Vagina (tissue), 2 donors: ENCODE results near the gene NCR1.
"Not testable (repeated sequence)": the region's sequence is repeated elsewhere in the genome, so short reads cannot be mapped to it uniquely, and the experiment has no call there.

Experiments used
- POLR2A ChIP-seq, 2 donors: fragments of 450-650 bp; IDR thresholded peaks; one replicate each; pipeline ENCODE4 v1.6.1; 2017; ENCODE audit warnings: antibody characterized with exemption in 2 of 2, mild to moderate bottlenecking in 2 of 2, moderate library complexity in 2 of 2
- POLR2AphosphoS5 ChIP-seq, 2 donors: sonication (generic); formaldehyde crosslinking; IDR thresholded peaks; one replicate each; pipeline ENCODE4 v1.9.0; 2017; ENCODE audit warnings: antibody characterized with exemption in 2 of 2, mild to moderate bottlenecking in 2 of 2, low read depth in 1 of 2; ENCODE audit not compliant: insufficient read depth in 1 of 2
- TF ChIP-seq, protein P1 (sequence below), 3 experiments: fragments of 450-650 bp in 2 of 3; fragments of 200-600 bp in 1 of 3; sonication (generic) in 1 of 3; IDR thresholded peaks; one replicate each; pipeline ENCODE4 v1.5.1; 2017 to 2019; ENCODE audit warnings: antibody characterized with exemption in 3 of 3, mild to moderate bottlenecking in 2 of 3, moderate library complexity in 2 of 3

DNA sequence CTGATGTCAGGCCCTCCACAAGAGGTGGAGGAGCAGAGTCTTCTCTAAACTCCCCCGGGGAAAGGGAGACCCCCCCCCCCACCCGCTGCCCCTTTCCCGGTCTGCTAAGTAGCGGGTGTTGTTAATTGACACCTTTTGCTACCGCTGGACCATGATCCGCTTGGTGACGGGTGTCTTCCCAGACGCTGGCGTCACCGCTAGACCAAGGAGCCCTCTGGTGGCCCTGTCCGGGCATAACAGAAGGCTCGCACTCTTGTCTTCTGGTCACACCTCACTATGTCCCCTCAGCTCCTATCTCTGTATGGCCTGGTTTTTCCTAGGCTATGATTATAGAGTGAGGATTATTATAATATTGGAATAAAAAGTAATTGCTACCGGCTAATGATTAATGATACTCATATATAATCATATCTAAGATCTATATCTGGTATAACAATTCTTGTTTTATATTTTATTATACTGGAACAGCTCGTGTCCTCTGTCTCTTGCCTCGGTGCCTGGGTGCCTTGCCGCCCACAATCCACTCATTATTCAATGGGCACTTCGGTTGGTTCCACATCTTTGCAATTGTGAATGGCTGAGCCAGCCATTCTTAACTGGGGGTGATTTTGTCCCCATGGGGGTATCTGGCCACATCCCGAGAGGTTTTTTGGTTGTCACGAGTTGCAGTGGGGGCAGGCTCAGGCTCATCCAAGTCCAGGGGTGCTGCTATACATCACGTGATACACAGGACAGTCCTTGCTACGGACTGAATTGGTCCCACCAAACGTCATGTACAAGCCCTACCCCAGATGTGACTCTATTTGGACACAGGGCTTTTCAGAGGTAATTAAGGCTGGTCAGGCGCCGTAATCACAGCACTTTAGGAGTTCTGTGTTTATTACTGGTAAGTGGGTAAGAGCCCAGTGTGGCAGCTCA lies 14.0 kb downstream of the NCR1 start:
- TF ChIP-seq, protein P1, sequence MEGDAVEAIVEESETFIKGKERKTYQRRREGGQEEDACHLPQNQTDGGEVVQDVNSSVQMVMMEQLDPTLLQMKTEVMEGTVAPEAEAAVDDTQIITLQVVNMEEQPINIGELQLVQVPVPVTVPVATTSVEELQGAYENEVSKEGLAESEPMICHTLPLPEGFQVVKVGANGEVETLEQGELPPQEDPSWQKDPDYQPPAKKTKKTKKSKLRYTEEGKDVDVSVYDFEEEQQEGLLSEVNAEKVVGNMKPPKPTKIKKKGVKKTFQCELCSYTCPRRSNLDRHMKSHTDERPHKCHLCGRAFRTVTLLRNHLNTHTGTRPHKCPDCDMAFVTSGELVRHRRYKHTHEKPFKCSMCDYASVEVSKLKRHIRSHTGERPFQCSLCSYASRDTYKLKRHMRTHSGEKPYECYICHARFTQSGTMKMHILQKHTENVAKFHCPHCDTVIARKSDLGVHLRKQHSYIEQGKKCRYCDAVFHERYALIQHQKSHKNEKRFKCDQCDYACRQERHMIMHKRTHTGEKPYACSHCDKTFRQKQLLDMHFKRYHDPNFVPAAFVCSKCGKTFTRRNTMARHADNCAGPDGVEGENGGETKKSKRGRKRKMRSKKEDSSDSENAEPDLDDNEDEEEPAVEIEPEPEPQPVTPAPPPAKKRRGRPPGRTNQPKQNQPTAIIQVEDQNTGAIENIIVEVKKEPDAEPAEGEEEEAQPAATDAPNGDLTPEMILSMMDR (IDR thresholded peaks at IDR 0.05) = not testable (repeated sequence)
- not testable (repeated sequence) for TF ChIP-seq POLR2A (IDR thresholded peaks at IDR 0.05); POLR2AphosphoS5 (IDR thresholded peaks at IDR 0.05; ENCODE audit: insufficient read depth in 1 of 2, low read depth in 1 of 2)
